Smooth muscle cell (in vitro differentiated cells): ENCODE data around the gene CMBL. TPM values are rescaled to one million over a fixed set of nuclear protein-coding genes. Genes with fewer than 3 reads are reported as not detected.

Experiments used
- DNase-seq: peaks from one replicate; lab custom pipeline; 2025; ENCODE audit not compliant: unreplicated experiment; lab: John Stamatoyannopoulos, UW
- H2AFZ ChIP-seq: fragments of 200-600 bp; sonication (generic); 2 replicates; pipeline ENCODE4 v1.6.0; 2016; ENCODE audit warnings: antibody characterized with exemption, low read depth, mild to moderate bottlenecking
- H3F3A ChIP-seq: fragments of 200-600 bp; sonication (generic); 2 replicates; pipeline ENCODE4 v1.6.0; 2017; ENCODE audit warnings: antibody characterized with exemption, low read depth
- H3K27ac ChIP-seq: fragments of 200-600 bp; sonication (generic); 2 replicates; pipeline ENCODE4 v1.5.1; 2016; ENCODE audit warnings: low read depth, mild to moderate bottlenecking
- H3K27me3 ChIP-seq: fragments of 200-600 bp; sonication (generic); 2 replicates; pipeline ENCODE4 v1.6.1; 2016; ENCODE audit warnings: low read depth, mild to moderate bottlenecking
- H3K36me3 ChIP-seq: fragments of 200-600 bp; sonication (generic); 2 replicates; pipeline ENCODE4 v1.5.1; 2016; ENCODE audit warnings: low read depth
- H3K4me1 ChIP-seq: fragments of 200-600 bp; sonication (generic); 2 replicates; pipeline ENCODE4 v1.5.1; 2016; ENCODE audit warnings: low read depth
- H3K4me2 ChIP-seq: fragments of 200-600 bp; sonication (generic); 2 replicates; pipeline ENCODE4 v1.6.0; 2016; ENCODE audit warnings: mild to moderate bottlenecking
- H3K4me3 ChIP-seq: fragments of 200-600 bp; sonication (generic); 2 replicates; pipeline ENCODE4 v1.5.1; 2016; ENCODE audit warnings: mild to moderate bottlenecking
- H3K79me2 ChIP-seq: fragments of 200-600 bp; sonication (generic); 2 replicates; pipeline ENCODE4 v1.6.0; 2016; ENCODE audit warnings: low read depth, mild to moderate bottlenecking
- H3K9ac ChIP-seq: fragments of 200-600 bp; sonication (generic); 2 replicates; pipeline ENCODE4 v1.6.0; 2016; ENCODE audit warnings: low read depth
- H3K9me3 ChIP-seq: fragments of 200-600 bp; sonication (generic); replicated peaks from 2 replicates; pipeline ENCODE4 v1.5.1; 2016; ENCODE audit warnings: low read depth
- H4K20me1 ChIP-seq: fragments of 200-600 bp; sonication (generic); 2 replicates; pipeline ENCODE4 v1.6.0; 2016; ENCODE audit warnings: low read depth
- WGBS: methylation state at CpG from one replicate; pipeline ENCODE4 v1.1.7; 2016; ENCODE audit warnings: low lambda C conversion rate; 5-methylcytosine and 5-hydroxymethylcytosine counted together
- polyA plus RNA-seq: library from polyadenylated mRNA; unstranded; fragments of >200 nt; fragmentation: Nextera tagmentation; extraction: Ambion mirVana; gene quantifications from 2 replicates; pipeline ENCODE4 v1.2.1, GENCODE V29; 2016
- total RNA-seq: library from RNA; depleted of rRNA; stranded (reverse); fragments of >200 nt; gene quantifications from 2 replicates; pipeline ENCODE4 v1.2.3, GENCODE V29; 2014
- TF ChIP-seq, protein P1 (sequence below): fragments of 200-600 bp; sonication (generic); IDR thresholded peaks from 2 replicates; pipeline ENCODE4 v1.5.1; 2017; ENCODE audit warnings: borderline replicate concordance, mild to moderate bottlenecking, antibody characterized with exemption; ENCODE audit not compliant: insufficient read depth, poor library complexity, severe bottlenecking

CMBL gene
- total and polyA plus RNA-seq, 2 experiments from 2014 or later = 6.3 to 12.0 TPM

DNA sequence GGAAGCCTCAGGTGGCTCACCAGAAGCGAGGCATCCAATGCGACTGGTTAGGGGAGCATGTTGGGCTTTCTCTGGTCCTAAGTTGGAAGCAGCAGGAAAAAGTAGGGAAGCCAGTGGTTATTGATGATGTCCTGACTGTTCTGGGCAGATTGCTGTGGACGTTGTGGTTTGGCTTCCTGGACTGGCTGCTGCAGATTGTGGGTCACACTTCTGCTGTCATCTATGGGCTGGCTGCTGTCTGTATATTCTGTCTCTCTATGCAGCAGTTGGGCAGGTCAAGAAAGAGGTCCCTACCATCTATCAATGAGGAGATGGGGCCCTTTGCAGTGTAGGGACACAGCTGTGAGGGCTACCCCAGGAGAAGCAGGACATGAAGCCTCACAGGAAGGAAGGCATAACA lies 32.3 kb upstream of the CMBL start:
- no peak overlapping the region for H3K27ac ChIP-seq
- H3K9me3 ChIP-seq = no peaks in the 10 kb centered on the region
- WGBS = 89% methylated on average over 3 of the region's 3 CpGs
- TF ChIP-seq, protein P1, sequence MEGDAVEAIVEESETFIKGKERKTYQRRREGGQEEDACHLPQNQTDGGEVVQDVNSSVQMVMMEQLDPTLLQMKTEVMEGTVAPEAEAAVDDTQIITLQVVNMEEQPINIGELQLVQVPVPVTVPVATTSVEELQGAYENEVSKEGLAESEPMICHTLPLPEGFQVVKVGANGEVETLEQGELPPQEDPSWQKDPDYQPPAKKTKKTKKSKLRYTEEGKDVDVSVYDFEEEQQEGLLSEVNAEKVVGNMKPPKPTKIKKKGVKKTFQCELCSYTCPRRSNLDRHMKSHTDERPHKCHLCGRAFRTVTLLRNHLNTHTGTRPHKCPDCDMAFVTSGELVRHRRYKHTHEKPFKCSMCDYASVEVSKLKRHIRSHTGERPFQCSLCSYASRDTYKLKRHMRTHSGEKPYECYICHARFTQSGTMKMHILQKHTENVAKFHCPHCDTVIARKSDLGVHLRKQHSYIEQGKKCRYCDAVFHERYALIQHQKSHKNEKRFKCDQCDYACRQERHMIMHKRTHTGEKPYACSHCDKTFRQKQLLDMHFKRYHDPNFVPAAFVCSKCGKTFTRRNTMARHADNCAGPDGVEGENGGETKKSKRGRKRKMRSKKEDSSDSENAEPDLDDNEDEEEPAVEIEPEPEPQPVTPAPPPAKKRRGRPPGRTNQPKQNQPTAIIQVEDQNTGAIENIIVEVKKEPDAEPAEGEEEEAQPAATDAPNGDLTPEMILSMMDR = no peak
- no peaks in the 10 kb centered on the region for H3K79me2 ChIP-seq
- no peaks in the 10 kb centered on the region for H4K20me1 ChIP-seq
- DNase-seq = no peak
- H3K4me2 ChIP-seq = no peak overlapping the region
- peaks cover 11% of the 10 kb centered on the region for H3K4me1 ChIP-seq
- no peak overlapping the region for H3K4me3 ChIP-seq
- no peak overlapping the region for H2AFZ ChIP-seq
- H3F3A ChIP-seq = peaks cover 6% of the 10 kb centered on the region
- H3K27me3 ChIP-seq = peaks cover 2% of the 10 kb centered on the region
- no peaks in the 10 kb centered on the region for H3K36me3 ChIP-seq
- no peak overlapping the region for H3K9ac ChIP-seq

- no peaks in the 10 kb centered on the region for H4K20me1 ChIP-seq
- peaks cover 12% of the 10 kb centered on the region for H3K4me1 ChIP-seq
- peaks cover 9% of the 10 kb centered on the region for H3K27me3 ChIP-seq
- WGBS = 82% methylated on average over 19 of the region's 19 CpGs
- H3K36me3 ChIP-seq = no peaks in the 10 kb centered on the region
- no peak overlapping the region for H3K4me3 ChIP-seq
- no peaks in the 10 kb centered on the region for H3K9me3 ChIP-seq
- H3K27ac ChIP-seq = no peak overlapping the region
- no peak overlapping the region for H2AFZ ChIP-seq
- H3K9ac ChIP-seq = no peak overlapping the region
- no peak overlapping the region for H3K4me2 ChIP-seq
- no peak for DNase-seq
- TF ChIP-seq, protein P1 = no peak
- H3K79me2 ChIP-seq = no peaks in the 10 kb centered on the region
- peaks cover 6% of the 10 kb centered on the region for H3F3A ChIP-seq
Observed at GRCh38 chr5:10339058-10339811, 31.5 kb upstream of the CMBL start.

DNA sequence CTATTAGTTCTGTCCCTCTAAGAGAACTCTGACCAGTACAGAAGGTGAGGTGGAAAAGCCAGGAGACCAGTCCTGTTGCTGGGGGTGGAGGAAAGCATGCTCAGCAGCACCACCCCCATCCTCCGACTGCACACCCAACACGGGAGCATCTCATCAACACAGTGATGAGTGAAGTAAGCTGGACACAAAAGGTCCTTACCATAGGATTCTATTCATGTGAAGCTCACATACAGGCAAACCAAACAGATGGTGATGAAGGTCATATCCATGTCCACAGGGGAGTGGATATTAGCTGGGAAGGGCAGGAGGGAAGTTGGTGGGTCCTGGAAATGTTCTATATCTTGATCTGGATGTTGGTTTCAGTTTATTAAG lies 31.0 kb upstream of the CMBL start:
- Histone ChIP-seq H3K79me2 (no peaks in the 10 kb centered on the region), H3K27me3 (peaks cover 14% of the 10 kb centered on the region), H3K27ac (no peak overlapping the region), H3K9me3 (no peaks in the 10 kb centered on the region), H3K9ac (no peak overlapping the region), H4K20me1 (no peaks in the 10 kb centered on the region), H3K4me2 (no peak overlapping the region), H3K36me3 (no peaks in the 10 kb centered on the region), H3K4me1 (peaks cover 18% of the 10 kb centered on the region), H3K4me3 (no peak overlapping the region), H3F3A (peaks cover 6% of the 10 kb centered on the region), H2AFZ (no peak overlapping the region)
- DNase-seq = no peak
- TF ChIP-seq, protein P1 = no peak
- 95% methylated on average over 2 of the region's 2 CpGs for WGBS

- Histone ChIP-seq H3K9me3 (no peaks in the 10 kb centered on the region), H3F3A (peaks cover 6% of the 10 kb centered on the region), H3K79me2 (no peaks in the 10 kb centered on the region), H2AFZ (no peak overlapping the region), H3K4me1 (peaks cover 18% of the 10 kb centered on the region), H3K27me3 (peaks cover 21% of the 10 kb centered on the region), H3K36me3 (no peaks in the 10 kb centered on the region), H3K9ac (no peak overlapping the region), H3K27ac (no peak overlapping the region), H3K4me3 (no peak overlapping the region), H4K20me1 (no peaks in the 10 kb centered on the region), H3K4me2 (no peak overlapping the region)
- no peak for DNase-seq
- 88% methylated on average over 4 of the region's 4 CpGs for WGBS
- TF ChIP-seq, protein P1 = no peak
Observed at GRCh38 chr5:10337986-10338385, 30.3 kb upstream of the CMBL start.
